GM18502 (cell line): ENCODE measurements around the gene IFITM10.

ENCODE experiments used
- ATAC-seq: cut with Tn5 transposase; IDR thresholded peaks from one replicate; pipeline ENCODE4 v1.9.1; 2021; ENCODE audit warnings: mild to moderate bottlenecking; ENCODE audit not compliant: unreplicated experiment, poor library complexity

Gene IFITM10

GRCh38 chr11:1727096-1727690 is 23.2 kb downstream of the IFITM10 start:
- no peak for ATAC-seq

- ATAC-seq: no peak
These were observed 30.6 kb downstream of the IFITM10 start for GRCh38 chr11:1719781-1720180.

GRCh38 chr11:1718326-1718725 is 32.1 kb downstream of the IFITM10 start:
- no peak for ATAC-seq

GRCh38 chr11:1717745-1718144 is 32.6 kb downstream of the IFITM10 start:
- no peak for ATAC-seq

- ATAC-seq: no peak
These were observed 35.2 kb downstream of the IFITM10 start for GRCh38 chr11:1714908-1715885.

- no peak for ATAC-seq
These were observed 41.7 kb downstream of the IFITM10 start for GRCh38 chr11:1708716-1709115.

- no peak for ATAC-seq
These were observed 42.6 kb downstream of the IFITM10 start for GRCh38 chr11:1707751-1708150.

GRCh38 chr11:1706634-1707400 is 43.6 kb downstream of the IFITM10 start:
- no peak for ATAC-seq

GRCh38 chr11:1705126-1706052 is 45.0 kb downstream of the IFITM10 start:
- no peak for ATAC-seq

GRCh38 chr11:1703146-1703545 is 47.2 kb downstream of the IFITM10 start:
- no peak for ATAC-seq

- no peak for ATAC-seq
These were observed 47.9 kb downstream of the IFITM10 start for GRCh38 chr11:1702506-1702905.

GRCh38 chr11:1701091-1701807 is 49.1 kb downstream of the IFITM10 start:
- no peak for ATAC-seq

- no peak for ATAC-seq
These were observed 50.6 kb downstream of the IFITM10 start for GRCh38 chr11:1699771-1700170.

- ATAC-seq: no peak
These were observed 53.5 kb downstream of the IFITM10 start, which contains the start of gene KRTAP5-6 for GRCh38 chr11:1696608-1697570. Gene KRTAP5-6, plus strand, starts transcription at chr11:1697195. Its CDS starts 51 bp downstream, at chr11:1697246.

GRCh38 chr11:1695548-1696108 is 54.8 kb downstream of the IFITM10 start:
- no peak for ATAC-seq

GRCh38 chr11:1694846-1695547 is 55.4 kb downstream of the IFITM10 start:
- ATAC-seq: no peak
